Renal cortex interstitium (tissue), 11 donors: Measurements from ENCODE around the gene COMMD9. TPM values are rescaled to one million over a fixed set of nuclear protein-coding genes. Genes with fewer than 3 reads are reported as not detected.

ENCODE experiments used
- DNase-seq, 11 donors: peaks; one replicate each; pipeline ENCODE4 v3.0.0-alpha.2; 2013; ENCODE audit warnings: low read depth in 9 of 11, low spot score in 4 of 11; ENCODE audit errors: extremely low read depth in 1 of 11
- polyA plus RNA-seq, 3 donors: library from polyadenylated mRNA; unstranded; fragments of 120-200 nt; gene quantifications; one replicate each; pipeline ENCODE4 v1.2.1, GENCODE V29; 2013; ENCODE audit not compliant: insufficient read length in 3 of 3

Gene COMMD9
- polyA plus RNA-seq, 3 donors, result 80.5 to 88.4 (median 86.0) TPM

DNA sequence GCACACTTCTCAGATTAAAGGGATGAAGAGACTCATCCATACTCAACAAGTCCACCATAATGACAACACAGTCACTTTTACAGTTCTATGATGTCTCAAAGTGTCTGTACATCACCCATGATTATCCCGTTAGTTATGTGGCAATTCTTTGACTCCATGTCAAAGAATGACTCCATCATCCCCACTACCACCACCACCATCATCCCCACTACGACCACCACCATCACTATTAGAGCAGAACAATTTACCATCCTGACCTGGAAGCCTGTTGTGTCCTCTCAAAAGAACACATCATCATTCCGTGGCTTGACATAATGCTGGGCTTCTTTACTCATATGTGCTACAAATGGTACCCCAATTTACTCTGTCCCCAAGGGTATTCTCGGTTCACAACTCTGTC lies 20.6 kb upstream of the COMMD9 start:
- no peak for DNase-seq

GRCh38 chr11:36308577-36308976 lies 19.4 kb upstream of the COMMD9 start:
- DNase-seq, result no peak

- DNase-seq, result peak in 1 of 11 donors; percentile 22
Measured at GRCh38 chr11:36306888-36307287, 17.7 kb upstream of the COMMD9 start.

- DNase-seq, result no peak
Measured at GRCh38 chr11:36305047-36305446, 15.8 kb upstream of the COMMD9 start.

- no peak for DNase-seq
Measured at GRCh38 chr11:36304351-36304750, 15.1 kb upstream of the COMMD9 start.

DNA sequence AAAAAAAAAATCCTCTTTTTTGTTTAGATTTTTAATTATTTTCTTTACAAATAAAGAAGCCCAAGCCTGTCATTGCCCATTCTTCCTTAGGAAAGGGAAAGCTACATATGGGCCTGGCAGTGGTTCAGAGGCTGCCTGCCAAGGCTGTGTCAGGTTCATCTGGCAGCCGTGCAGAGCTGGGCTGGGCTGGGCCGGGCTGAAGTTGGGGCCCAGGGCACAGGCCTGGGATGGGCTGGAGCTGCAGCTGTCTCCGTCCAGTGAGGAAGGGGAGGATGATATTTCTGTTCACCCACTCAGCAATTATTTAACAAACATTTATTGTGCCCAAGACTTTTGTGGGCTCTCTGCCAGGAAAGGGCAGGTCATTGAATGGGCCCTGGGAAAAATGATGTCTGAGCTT lies 11.4 kb upstream of the COMMD9 start:
- DNase-seq, result no peak

- DNase-seq, result no peak
Measured at GRCh38 chr11:36296884-36297543, 7.8 kb upstream of the COMMD9 start.

DNA sequence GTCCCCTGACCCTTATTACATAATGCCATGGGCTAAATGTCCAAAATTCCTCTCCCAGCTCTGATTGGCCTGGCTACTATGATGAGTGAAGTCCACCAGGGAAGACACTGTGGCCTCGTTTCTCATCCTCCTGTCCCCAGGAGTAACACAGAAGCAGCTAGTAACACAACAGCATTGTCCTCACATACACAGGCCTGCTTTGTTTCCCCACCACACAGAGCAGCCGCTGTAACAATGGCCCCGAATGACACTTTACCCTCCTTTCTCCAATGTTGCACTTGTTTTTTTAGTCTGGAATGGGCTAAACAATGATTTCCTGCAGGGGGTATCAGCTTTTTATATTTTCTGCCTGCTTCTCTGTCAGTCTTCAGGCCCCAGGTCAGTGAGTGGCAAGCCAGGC lies 6.7 kb upstream of the COMMD9 start, which contains the start of gene PRR5L:
Gene PRR5L (plus strand): TSS at position 363 of the 400 bp plus-strand sequence. CDS start 104,834 bp downstream, outside the sequence.
- no peak for DNase-seq

- no peak for DNase-seq
Measured at GRCh38 chr11:36292311-36292722, 3.1 kb upstream of the COMMD9 start.

DNA sequence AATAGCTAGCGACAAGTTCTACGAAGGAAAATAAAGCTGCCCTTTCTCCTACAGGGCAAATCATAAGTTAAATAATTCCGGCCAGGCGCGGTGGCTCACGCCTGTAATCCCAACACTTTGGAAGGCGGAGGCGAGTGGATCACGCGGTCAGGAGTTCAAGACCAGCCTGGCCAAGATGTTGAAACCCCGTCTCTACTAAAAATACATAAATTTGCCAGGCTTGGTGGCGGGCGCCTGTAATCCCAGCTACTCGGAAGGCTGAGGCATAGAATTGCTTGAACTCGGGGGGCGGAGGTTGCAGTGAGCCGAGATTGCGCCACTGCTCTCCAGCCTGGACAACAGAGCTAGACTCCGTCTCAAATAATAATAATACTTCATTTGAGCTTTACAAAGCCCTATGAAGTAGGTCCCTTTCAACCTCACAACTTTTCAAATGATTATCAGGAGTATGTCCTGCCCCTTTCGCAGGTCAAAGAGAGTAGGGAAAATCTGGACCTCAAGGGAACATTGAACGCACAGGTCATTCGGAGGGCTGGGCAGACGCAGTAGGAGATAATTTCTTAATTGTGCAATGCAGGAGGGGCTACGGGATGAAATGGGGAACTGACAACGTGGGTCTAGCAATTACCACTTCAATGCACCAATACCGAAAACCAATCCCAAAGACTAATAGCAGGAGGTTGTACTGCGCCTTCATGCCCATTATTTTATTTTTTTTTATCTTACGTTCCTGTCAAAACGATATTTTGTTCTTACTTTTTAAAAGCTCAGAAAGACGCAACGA lies 590 bp downstream of the COMMD9 start:
- no peak for DNase-seq

DNA sequence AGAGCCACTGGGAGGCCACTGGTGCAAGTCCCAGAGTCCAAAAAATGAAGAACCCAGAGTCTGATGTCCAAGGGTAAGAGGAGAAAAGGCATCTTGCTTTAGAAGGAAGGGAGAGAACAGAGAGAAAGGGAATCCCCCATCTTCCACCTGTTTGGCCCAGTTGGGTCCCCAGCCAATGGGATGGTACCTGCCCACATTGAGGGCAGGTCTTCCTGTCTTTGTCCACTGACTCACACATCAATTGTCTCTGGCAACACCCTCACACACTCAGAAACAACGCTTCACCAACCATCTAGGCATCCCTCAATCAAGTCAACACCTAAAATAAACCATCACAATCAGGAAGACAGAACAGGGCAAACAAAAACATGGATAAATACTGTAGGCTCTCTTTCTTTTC lies 6.3 kb downstream of the COMMD9 start:
- no peak for DNase-seq

- DNase-seq, result no peak
Measured at GRCh38 chr11:36281850-36282249, 7.4 kb downstream of the COMMD9 start.

- DNase-seq, result no peak
Measured at GRCh38 chr11:36280531-36280930, 8.7 kb downstream of the COMMD9 start.

DNA sequence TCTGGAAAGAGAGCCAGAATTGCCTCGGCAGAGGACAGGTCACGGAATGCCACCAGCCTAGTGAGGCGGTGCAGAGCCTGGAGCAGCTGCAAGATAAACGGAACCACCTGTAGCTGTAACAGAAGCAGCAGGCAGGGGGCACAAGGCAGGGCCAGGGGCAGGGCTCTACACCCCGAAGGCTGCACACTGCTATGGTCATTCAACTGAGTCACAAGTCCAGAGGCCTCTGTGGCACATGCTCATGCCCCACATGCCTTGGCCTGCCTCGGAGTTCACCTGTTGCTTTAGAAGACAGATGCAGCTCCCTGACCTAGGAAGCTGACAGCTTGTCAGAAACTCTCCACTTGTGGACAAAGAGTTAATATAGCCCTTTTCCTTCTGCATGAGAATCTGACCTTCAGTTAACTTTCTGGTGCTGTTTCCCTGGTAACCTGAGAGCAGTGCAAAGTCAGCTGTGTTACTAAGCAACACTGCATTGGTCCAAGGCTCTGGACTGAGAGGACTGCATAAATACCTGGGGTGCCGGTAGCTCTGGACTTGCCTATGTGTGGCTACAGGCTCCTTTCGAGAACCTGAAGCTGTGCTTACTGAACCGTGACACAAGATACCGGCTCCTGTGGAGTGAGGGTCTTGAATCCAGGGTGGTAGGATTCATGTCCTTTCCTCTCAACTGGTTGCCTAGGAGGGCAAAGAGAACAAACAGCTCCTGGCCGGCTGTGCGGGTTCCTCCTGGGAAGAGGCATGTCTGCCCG lies 10.5 kb downstream of the COMMD9 start:
- peak in 4 of 11 donors; percentile 29 to 61 (median 46) for DNase-seq

- no peak for DNase-seq
Measured at GRCh38 chr11:36274414-36274813, 14.8 kb downstream of the COMMD9 start.

DNA sequence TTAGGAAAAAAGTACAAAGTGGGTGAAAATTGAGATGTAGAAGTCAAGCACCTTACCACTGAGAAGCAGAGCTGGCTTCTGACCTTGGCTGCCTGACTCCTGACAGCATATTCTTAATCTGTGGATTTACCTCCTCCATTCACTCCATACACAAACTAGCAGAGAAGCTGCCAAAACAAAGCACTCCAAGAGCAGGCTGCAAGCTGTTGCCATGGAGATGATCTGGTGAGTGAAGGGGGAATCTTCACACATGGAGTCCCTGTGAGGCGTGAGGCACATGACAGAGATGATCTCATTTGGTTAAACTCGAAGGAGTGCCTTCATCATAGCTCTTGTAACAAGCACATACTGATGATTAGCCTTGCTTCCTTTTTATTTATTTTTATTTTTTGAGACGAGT lies 16.1 kb downstream of the COMMD9 start:
- DNase-seq, result no peak

GRCh38 chr11:36271794-36272407 lies 17.3 kb downstream of the COMMD9 start:
- no peak for DNase-seq

DNA sequence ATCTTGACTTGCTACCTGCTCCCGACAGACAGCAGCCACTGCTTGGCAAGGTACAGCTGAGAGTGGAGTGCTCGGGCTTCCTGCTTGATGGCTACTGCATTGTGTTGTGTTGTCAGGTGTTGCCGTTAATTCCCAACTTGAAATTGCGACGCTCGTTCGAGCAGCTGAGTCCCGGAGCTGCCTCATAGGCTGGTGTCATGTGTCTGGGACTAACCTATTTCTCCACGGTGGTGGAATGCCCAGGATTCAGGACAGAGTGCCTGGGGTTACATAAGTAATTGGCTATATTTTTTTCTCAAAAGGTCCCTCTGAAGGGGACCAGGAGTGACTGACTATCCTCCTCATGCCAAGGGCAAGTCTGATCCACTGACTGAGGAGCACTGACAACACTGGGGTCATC lies 18.5 kb downstream of the COMMD9 start:
- DNase-seq, result no peak

DNA sequence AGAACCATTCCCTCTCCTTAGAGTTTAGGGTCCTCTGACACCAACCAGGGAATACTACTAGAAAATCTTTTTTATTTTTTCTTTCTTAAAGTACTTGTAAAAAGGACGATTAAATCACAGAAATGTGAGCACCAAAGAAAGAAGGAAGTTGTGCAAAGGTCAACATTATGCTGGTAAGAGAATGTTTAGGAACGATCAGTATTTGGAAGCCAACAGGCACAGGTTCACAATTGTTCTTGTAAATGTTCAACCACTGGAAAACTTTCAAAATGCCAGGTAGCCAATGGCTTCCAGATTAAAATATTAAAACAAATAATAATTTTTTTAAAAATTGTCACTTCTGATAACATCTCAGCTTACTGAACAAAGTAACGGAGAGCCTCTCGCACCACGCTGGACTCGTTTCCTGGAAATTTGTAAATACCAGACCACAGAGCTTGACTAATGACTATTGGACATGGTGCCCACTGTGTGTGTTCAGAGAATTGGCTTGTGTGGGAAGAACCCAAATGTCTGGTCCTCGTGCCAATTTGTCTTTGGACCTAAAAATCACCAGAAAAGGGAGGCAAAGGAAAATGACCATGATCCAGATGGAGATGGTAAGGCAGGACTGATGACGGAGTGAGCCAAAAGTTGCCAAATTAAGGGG lies 20.8 kb downstream of the COMMD9 start:
- no peak for DNase-seq
